B cell (primary cell): ENCODE results near the gene PDE11A.

Experiments used
- EZH2 ChIP-seq: IDR thresholded peaks from 2 replicates; pipeline ENCODE4 v1.6.1; 2012; ENCODE audit warnings: borderline replicate concordance, low read depth, mild to moderate bottlenecking, moderate library complexity, low read length; ENCODE audit not compliant: insufficient read depth, poor library complexity, severe bottlenecking
- TF ChIP-seq, protein P1 (sequence below): fragments of 200-600 bp; IDR thresholded peaks from one replicate; pipeline ENCODE4 v1.8.0; 2022; ENCODE audit warnings: antibody characterized with exemption, mild to moderate bottlenecking

DNA sequence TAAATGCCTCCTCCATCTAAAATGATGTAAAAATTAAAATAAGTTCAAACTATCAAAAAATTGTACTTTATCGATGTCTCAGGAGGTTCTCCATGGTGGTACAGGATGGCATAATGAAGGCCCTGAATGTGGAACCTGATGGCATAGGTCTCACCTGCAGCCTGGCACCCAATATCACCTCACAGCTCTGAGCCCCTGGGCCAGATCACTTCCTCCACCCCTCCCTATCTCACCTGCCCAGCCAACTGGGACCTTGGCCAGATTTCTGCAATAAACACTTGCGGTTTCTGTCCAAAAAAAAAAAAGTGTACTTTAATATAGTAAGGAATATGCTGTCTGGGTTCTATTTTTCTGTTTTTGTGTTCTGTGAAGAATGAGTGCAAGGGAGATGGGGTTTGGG is 33.0 kb upstream of the PDE11A start:
- no peak for TF ChIP-seq EZH2
- TF ChIP-seq, protein P1, sequence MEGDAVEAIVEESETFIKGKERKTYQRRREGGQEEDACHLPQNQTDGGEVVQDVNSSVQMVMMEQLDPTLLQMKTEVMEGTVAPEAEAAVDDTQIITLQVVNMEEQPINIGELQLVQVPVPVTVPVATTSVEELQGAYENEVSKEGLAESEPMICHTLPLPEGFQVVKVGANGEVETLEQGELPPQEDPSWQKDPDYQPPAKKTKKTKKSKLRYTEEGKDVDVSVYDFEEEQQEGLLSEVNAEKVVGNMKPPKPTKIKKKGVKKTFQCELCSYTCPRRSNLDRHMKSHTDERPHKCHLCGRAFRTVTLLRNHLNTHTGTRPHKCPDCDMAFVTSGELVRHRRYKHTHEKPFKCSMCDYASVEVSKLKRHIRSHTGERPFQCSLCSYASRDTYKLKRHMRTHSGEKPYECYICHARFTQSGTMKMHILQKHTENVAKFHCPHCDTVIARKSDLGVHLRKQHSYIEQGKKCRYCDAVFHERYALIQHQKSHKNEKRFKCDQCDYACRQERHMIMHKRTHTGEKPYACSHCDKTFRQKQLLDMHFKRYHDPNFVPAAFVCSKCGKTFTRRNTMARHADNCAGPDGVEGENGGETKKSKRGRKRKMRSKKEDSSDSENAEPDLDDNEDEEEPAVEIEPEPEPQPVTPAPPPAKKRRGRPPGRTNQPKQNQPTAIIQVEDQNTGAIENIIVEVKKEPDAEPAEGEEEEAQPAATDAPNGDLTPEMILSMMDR, result no peak
